ENCODE results near the gene ARSI.

The ARSI gene

GRCh38 chr5:150325426-150325825, 22.7 kb upstream of the ARSI start:
- DNase-seq: no peak

GRCh38 chr5:150323819-150324218, 21.1 kb upstream of the ARSI start:
- DNase-seq: no peak

GRCh38 chr5:150323092-150323491, 20.4 kb upstream of the ARSI start:
- no peak for DNase-seq

- no peak for DNase-seq
Observed at GRCh38 chr5:150322202-150322601, 19.5 kb upstream of the ARSI start.

- no peak for DNase-seq
Observed at GRCh38 chr5:150321784-150322183, 19.1 kb upstream of the ARSI start.

- DNase-seq: no peak
Observed at GRCh38 chr5:150321211-150321610, 18.5 kb upstream of the ARSI start.

- DNase-seq: no peak
Observed at GRCh38 chr5:150320044-150320613, 17.4 kb upstream of the ARSI start.

- no peak for DNase-seq
Observed at GRCh38 chr5:150319484-150319790, 16.7 kb upstream of the ARSI start.

- no peak for DNase-seq
Observed at GRCh38 chr5:150318613-150319483, 16.1 kb upstream of the ARSI start.

- no peak for DNase-seq
Observed at GRCh38 chr5:150317048-150318003, 14.6 kb upstream of the ARSI start.

GRCh38 chr5:150316320-150316719, 13.6 kb upstream of the ARSI start:
- no peak for DNase-seq

GRCh38 chr5:150315245-150315644, 12.5 kb upstream of the ARSI start:
- no peak for DNase-seq

- no peak for DNase-seq
Observed at GRCh38 chr5:150313921-150314716, 11.4 kb upstream of the ARSI start.

GRCh38 chr5:150313501-150313900, 10.8 kb upstream of the ARSI start:
- no peak for DNase-seq

GRCh38 chr5:150312518-150312917, 9.8 kb upstream of the ARSI start:
- DNase-seq: no peak

- no peak for DNase-seq
Observed at GRCh38 chr5:150311015-150311692, 8.4 kb upstream of the ARSI start.

GRCh38 chr5:150310246-150310645, 7.5 kb upstream of the ARSI start:
- DNase-seq: no peak

GRCh38 chr5:150309886-150310239, 7.2 kb upstream of the ARSI start:
- DNase-seq: no peak

- DNase-seq: no peak
Observed at GRCh38 chr5:150309101-150309885, 6.6 kb upstream of the ARSI start.

- no peak for DNase-seq
Observed at GRCh38 chr5:150307617-150308426, 5.1 kb upstream of the ARSI start.

- DNase-seq: no peak
Observed at GRCh38 chr5:150306775-150307174, 4.1 kb upstream of the ARSI start.

Measured in NCI-H2107 (cell line).